Hepatocyte (in vitro differentiated cells): Measurements from ENCODE around the gene MND1. TPM values are rescaled to one million over a fixed set of nuclear protein-coding genes. Genes with fewer than 3 reads are reported as not detected.

Source experiments
- DNase-seq: peaks from one replicate; pipeline ENCODE4 v3.0.0-alpha.2; 2016; ENCODE audit warnings: low spot score
- H2AFZ ChIP-seq: fragments of 200-600 bp; sonication (generic); 2 replicates; pipeline ENCODE4 v1.6.0; 2016; ENCODE audit warnings: antibody characterized with exemption, mild to moderate bottlenecking
- H3K27ac ChIP-seq: fragments of 200-600 bp; sonication (generic); 2 replicates; pipeline ENCODE4 v1.5.1; 2016; ENCODE audit warnings: mild to moderate bottlenecking
- H3K27me3 ChIP-seq: fragments of 200-600 bp; sonication (generic); 2 replicates; pipeline ENCODE4 v1.6.1; 2016
- H3K36me3 ChIP-seq: fragments of 200-600 bp; sonication (generic); replicated peaks from 2 replicates; pipeline ENCODE4 v1.5.1; 2016; ENCODE audit warnings: low read depth; ENCODE audit not compliant: insufficient read depth
- H3K4me1 ChIP-seq: fragments of 200-600 bp; sonication (generic); 2 replicates; pipeline ENCODE4 v1.5.1; 2016; ENCODE audit warnings: mild to moderate bottlenecking, moderate library complexity; ENCODE audit not compliant: insufficient read depth
- H3K4me2 ChIP-seq: fragments of 200-600 bp; sonication (generic); 2 replicates; pipeline ENCODE4 v1.6.0; 2016
- H3K4me3 ChIP-seq: fragments of 200-600 bp; sonication (generic); 2 replicates; pipeline ENCODE4 v1.5.1; 2016; ENCODE audit warnings: mild to moderate bottlenecking
- H3K79me2 ChIP-seq: fragments of 200-600 bp; sonication (generic); 2 replicates; pipeline ENCODE4 v1.6.0; 2017; ENCODE audit warnings: mild to moderate bottlenecking
- H3K9me2 ChIP-seq: fragments of 200-600 bp; sonication (generic); replicated peaks from 2 replicates; pipeline ENCODE4 v1.6.0; 2017; ENCODE audit warnings: mild to moderate bottlenecking; ENCODE audit not compliant: insufficient read depth
- H3K9me3 ChIP-seq: fragments of 200-600 bp; sonication (generic); 2 replicates; pipeline ENCODE4 v1.5.1; 2016; ENCODE audit warnings: low read depth, mild to moderate bottlenecking
- H4K20me1 ChIP-seq: fragments of 200-600 bp; sonication (generic); 2 replicates; pipeline ENCODE4 v1.6.0; 2016; ENCODE audit warnings: mild to moderate bottlenecking; ENCODE audit not compliant: insufficient read depth, poor library complexity, severe bottlenecking
- EZH2 ChIP-seq: fragments of 200-600 bp; sonication (generic); IDR thresholded peaks from 2 replicates; pipeline ENCODE4 v1.6.1; 2016; ENCODE audit warnings: antibody characterized with exemption, mild to moderate bottlenecking, borderline replicate concordance
- EZH2phosphoT487 ChIP-seq: fragments of 200-600 bp; sonication (generic); IDR thresholded peaks from one replicate; pipeline ENCODE4 v1.6.1; 2018; ENCODE audit warnings: antibody characterized with exemption, mild to moderate bottlenecking, low read depth, moderate library complexity; ENCODE audit not compliant: unreplicated experiment, severe bottlenecking
- WGBS: methylation state at CpG from one replicate; pipeline ENCODE4 v1.1.6; 2016; ENCODE audit warnings: low lambda C conversion rate; ENCODE audit errors: missing lambda C conversion rate; 5-methylcytosine and 5-hydroxymethylcytosine counted together
- polyA plus RNA-seq: library from polyadenylated mRNA; unstranded; fragments of >200 nt; fragmentation: Nextera tagmentation; extraction: Ambion mirVana; gene quantifications from 2 replicates; pipeline ENCODE4 v1.2.1, GENCODE V29; 2016
- total RNA-seq: library from RNA; depleted of rRNA; stranded (reverse); fragments of >200 nt; gene quantifications from 2 replicates; pipeline ENCODE4 v1.2.3, GENCODE V29; 2014
- TF ChIP-seq, protein P1 (sequence below): fragments of 200-600 bp; sonication (generic); IDR thresholded peaks from 2 replicates; pipeline ENCODE4 v1.5.1; 2016; ENCODE audit warnings: antibody characterized with exemption, mild to moderate bottlenecking; ENCODE audit not compliant: poor library complexity

Gene MND1
- total and polyA plus RNA-seq, 2 experiments from 2014 or later = 2.2 to 4.3 TPM

DNA sequence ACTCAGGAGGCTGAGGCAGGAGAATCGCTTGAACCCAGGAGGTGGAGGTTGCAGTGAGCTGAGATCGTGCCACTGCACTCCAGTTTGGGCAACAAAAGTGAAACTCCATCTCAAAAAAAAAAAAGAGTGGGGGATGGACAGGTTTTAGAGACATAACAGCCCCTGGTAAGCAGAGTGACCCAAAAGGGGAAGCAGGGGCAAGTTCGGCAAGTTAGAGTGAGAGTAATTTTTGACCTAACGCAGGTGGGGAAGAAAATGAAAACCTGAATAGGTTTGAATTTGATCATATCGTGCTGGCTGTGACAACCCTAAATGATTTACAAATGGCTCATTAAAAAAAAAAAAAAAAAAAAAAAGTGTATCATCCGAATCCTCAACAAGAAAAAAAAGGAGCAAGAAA, 96.0 kb downstream of the MND1 start:
- Histone ChIP-seq H3K4me3 (no peak overlapping the region), H4K20me1 (no peaks in the 10 kb centered on the region), H3K79me2 (no peaks in the 10 kb centered on the region), H3K4me2 (no peak overlapping the region), H3K27ac (no peak overlapping the region), H2AFZ (no peak overlapping the region), H3K36me3 (no peaks in the 10 kb centered on the region), H3K4me1 (no peaks in the 10 kb centered on the region), H3K27me3 (no peaks in the 10 kb centered on the region), H3K9me3 (no peaks in the 10 kb centered on the region), H3K9me2 (no peaks in the 10 kb centered on the region)
- no peak for TF ChIP-seq EZH2
- no peak for TF ChIP-seq EZH2phosphoT487
- TF ChIP-seq, protein P1, sequence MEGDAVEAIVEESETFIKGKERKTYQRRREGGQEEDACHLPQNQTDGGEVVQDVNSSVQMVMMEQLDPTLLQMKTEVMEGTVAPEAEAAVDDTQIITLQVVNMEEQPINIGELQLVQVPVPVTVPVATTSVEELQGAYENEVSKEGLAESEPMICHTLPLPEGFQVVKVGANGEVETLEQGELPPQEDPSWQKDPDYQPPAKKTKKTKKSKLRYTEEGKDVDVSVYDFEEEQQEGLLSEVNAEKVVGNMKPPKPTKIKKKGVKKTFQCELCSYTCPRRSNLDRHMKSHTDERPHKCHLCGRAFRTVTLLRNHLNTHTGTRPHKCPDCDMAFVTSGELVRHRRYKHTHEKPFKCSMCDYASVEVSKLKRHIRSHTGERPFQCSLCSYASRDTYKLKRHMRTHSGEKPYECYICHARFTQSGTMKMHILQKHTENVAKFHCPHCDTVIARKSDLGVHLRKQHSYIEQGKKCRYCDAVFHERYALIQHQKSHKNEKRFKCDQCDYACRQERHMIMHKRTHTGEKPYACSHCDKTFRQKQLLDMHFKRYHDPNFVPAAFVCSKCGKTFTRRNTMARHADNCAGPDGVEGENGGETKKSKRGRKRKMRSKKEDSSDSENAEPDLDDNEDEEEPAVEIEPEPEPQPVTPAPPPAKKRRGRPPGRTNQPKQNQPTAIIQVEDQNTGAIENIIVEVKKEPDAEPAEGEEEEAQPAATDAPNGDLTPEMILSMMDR = no peak
- no peak for DNase-seq
- WGBS = 92% methylated on average over 6 of the region's 6 CpGs

DNA sequence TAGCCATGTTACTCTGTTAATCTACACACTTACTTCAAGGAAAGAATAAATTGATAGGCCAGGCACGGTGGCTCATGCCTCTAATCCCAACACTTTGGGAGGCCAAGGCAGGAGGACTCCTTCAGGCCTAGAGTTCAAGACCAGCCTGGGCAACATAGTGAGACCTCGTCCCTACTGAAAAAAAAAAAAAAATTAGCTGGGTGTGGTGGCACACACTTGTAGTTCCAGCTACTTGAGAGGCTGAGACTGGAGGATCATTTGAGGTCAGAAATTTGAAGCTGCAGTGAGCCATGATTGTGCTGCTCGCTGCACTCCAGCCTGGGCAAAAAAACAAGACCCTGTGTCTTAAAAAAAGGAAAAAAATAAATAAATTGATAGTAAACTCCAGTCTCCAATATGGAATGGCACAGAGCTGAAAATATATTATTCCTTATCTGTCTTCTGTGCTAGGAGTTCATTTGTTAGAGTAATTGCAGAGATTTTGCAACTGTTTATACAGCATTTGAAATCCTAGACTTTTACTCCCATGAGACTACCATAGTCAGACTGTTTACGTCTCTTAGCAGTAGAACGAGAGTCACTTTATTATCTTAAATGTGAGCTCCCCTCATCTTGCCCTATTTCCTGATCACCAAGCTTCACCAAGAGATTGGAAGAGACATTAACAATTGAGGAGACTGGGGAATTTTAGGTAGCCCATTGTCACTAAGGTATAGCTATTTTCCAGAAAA, 102.9 kb downstream of the MND1 start:
- 66% methylated on average over 5 of the region's 5 CpGs for WGBS
- H3K79me2 ChIP-seq = no peaks in the 10 kb centered on the region
- no peaks in the 10 kb centered on the region for H3K27me3 ChIP-seq
- H3K4me2 ChIP-seq = peak overlapping the region; percentile 52
- H3K27ac ChIP-seq = peak overlapping the region; percentile 85
- no peaks in the 10 kb centered on the region for H3K9me2 ChIP-seq
- H4K20me1 ChIP-seq = no peaks in the 10 kb centered on the region
- peaks cover 5% of the 10 kb centered on the region for H3K4me1 ChIP-seq
- no peak overlapping the region for H3K4me3 ChIP-seq
- H3K9me3 ChIP-seq = no peaks in the 10 kb centered on the region
- TF ChIP-seq, protein P1 = no peak
- TF ChIP-seq EZH2phosphoT487 (no peak), EZH2 (no peak)
- no peaks in the 10 kb centered on the region for H3K36me3 ChIP-seq
- no peak overlapping the region for H2AFZ ChIP-seq
- DNase-seq = peak; percentile 17

DNA sequence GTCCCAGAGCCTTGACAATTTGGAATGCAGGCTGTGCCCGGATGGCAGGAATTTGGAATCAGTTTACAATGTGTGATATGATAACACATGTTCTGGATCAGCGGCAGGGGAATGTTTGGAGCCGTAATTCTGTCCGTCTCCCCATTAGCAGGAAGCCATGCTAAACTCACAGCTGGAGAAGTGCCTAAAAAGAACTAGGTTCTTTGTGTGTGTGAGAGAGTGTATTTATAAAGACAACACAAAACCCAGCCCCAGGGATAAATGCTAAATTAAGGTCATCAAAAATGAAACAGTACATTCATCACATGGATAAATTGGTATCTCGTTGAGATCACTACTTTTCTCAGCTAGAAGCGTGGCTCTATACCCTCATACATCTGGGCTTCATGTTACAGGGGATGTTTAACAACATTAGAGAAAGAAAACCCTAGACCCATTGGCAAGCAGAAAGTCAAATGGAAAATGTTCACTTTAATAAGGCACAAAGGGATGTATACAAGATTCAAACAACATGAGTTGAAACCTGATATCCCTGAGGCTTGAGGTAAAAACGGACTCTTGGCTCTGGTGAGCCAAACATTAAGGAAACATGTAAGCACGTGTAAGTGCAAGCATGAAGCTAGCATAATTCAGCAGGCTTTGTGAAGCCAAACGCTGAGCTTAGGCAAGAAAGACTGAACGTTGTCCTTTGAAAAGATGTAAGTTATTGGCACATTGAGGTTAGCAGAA, 103.7 kb downstream of the MND1 start:
- Histone ChIP-seq H3K4me3 (no peak overlapping the region), H3K27ac (peak overlapping the region; percentile 85), H2AFZ (no peak overlapping the region), H3K36me3 (no peaks in the 10 kb centered on the region), H3K79me2 (no peaks in the 10 kb centered on the region), H3K4me1 (peaks cover 12% of the 10 kb centered on the region), H4K20me1 (no peaks in the 10 kb centered on the region), H3K27me3 (no peaks in the 10 kb centered on the region), H3K9me2 (no peaks in the 10 kb centered on the region), H3K9me3 (no peaks in the 10 kb centered on the region), H3K4me2 (peak overlapping the region; percentile 52)
- DNase-seq = peak; percentile 60
- TF ChIP-seq, protein P1 = no peak
- TF ChIP-seq EZH2phosphoT487 (no peak), EZH2 (no peak)
- WGBS = 41% methylated on average over 10 of the region's 10 CpGs
